Peyer's patch (tissue), 4 donors: ENCODE results near the gene NELL1.

Experiments used
- CTCF ChIP-seq, 6 experiments: fragments of 450-650 bp in 4 of 6; fragments of 200-600 bp in 2 of 6; sonication (generic) in 1 of 6; IDR thresholded peaks; one replicate each; pipeline ENCODE4 v1.5.1; 2017 to 2019; ENCODE audit warnings: antibody characterized with exemption in 6 of 6, mild to moderate bottlenecking in 3 of 6, moderate library complexity in 1 of 6
- POLR2A ChIP-seq, 2 donors: fragments of 450-650 bp; IDR thresholded peaks; one replicate each; pipeline ENCODE4 v1.5.1; 2017; ENCODE audit warnings: antibody characterized with exemption in 2 of 2, mild to moderate bottlenecking in 2 of 2, moderate library complexity in 2 of 2

GRCh38 chr11:20775331-20775730, 105.9 kb downstream of the NELL1 start:
- no peak for TF ChIP-seq CTCF (IDR thresholded peaks at IDR 0.05)
- no peak for TF ChIP-seq POLR2A (IDR thresholded peaks at IDR 0.05)
